Esophagus squamous epithelium (tissue), 4 donors: ENCODE data around the gene TRIM15.

Source experiments
- POLR2A ChIP-seq, 4 donors: fragments of 450-650 bp; IDR thresholded peaks; one replicate each; pipeline ENCODE4 v1.6.1; 2017; ENCODE audit warnings: antibody characterized with exemption in 4 of 4, mild to moderate bottlenecking in 4 of 4, moderate library complexity in 3 of 4
- TF ChIP-seq, protein P1 (sequence below), 6 experiments: fragments of 450-650 bp in 4 of 6; fragments of 200-600 bp in 2 of 6; sonication (generic) in 2 of 6; IDR thresholded peaks; one replicate each; pipeline ENCODE4 v1.5.1; 2016 to 2019; ENCODE audit warnings: antibody characterized with exemption in 6 of 6, mild to moderate bottlenecking in 4 of 6, moderate library complexity in 4 of 6

DNA sequence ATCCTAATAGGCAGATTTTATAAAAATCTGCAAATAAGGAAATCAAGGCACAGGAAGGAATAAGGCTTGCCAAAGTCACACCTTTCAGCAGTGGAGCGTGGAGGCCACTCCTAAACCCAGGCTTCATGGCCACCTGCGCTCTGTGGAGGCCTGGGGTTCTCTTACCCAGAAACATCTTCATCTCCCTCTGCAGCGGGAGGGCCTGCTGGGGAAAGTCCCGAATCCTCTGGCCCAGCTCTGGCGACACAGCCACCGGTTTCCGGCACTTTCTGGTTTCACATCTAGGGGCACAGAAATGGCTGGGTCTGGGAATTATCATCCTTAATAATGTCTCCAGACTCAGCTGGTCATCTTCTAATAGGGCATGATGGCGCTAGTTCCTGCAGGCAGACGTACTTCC is 6.6 kb upstream of the TRIM15 start:
- no peak for TF ChIP-seq POLR2A (IDR thresholded peaks at IDR 0.05)
- TF ChIP-seq, protein P1, sequence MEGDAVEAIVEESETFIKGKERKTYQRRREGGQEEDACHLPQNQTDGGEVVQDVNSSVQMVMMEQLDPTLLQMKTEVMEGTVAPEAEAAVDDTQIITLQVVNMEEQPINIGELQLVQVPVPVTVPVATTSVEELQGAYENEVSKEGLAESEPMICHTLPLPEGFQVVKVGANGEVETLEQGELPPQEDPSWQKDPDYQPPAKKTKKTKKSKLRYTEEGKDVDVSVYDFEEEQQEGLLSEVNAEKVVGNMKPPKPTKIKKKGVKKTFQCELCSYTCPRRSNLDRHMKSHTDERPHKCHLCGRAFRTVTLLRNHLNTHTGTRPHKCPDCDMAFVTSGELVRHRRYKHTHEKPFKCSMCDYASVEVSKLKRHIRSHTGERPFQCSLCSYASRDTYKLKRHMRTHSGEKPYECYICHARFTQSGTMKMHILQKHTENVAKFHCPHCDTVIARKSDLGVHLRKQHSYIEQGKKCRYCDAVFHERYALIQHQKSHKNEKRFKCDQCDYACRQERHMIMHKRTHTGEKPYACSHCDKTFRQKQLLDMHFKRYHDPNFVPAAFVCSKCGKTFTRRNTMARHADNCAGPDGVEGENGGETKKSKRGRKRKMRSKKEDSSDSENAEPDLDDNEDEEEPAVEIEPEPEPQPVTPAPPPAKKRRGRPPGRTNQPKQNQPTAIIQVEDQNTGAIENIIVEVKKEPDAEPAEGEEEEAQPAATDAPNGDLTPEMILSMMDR (IDR thresholded peaks at IDR 0.05) = no peak
